GM21529 (cell line): ENCODE data around the gene LINC00237.
A peak's percentile ranks its signal among the peaks of the same experiment; 100 is the strongest.

ENCODE experiments used
- ATAC-seq: cut with Tn5 transposase; IDR thresholded peaks from one replicate; pipeline ENCODE4 v1.9.1; 2021; ENCODE audit not compliant: unreplicated experiment

The LINC00237 gene

GRCh38 chr20:21106171-21107017 lies at the start of gene LINC00237:
TSS of gene LINC00237 (minus strand) at chr20:21106358.
- no peak for ATAC-seq

DNA sequence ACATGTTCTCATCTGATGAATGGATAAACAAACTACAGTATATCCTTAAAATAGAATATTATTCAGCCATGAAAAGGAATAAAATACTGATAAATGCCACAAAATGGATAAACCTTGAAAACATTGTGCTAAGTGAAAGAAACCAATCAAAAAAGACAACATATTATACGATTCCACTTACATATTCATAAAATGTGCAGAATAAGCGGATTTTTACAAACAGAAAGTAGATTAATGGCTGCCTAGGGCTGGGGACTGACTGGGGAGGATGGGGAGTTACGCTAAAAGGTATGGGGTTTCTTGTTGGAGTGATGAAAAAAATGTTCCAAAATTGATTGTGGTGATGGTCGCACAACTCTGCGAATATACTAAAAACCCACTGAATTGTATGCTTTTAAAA lies 49.1 kb upstream of the LINC00237 start:
- ATAC-seq, result no peak

DNA sequence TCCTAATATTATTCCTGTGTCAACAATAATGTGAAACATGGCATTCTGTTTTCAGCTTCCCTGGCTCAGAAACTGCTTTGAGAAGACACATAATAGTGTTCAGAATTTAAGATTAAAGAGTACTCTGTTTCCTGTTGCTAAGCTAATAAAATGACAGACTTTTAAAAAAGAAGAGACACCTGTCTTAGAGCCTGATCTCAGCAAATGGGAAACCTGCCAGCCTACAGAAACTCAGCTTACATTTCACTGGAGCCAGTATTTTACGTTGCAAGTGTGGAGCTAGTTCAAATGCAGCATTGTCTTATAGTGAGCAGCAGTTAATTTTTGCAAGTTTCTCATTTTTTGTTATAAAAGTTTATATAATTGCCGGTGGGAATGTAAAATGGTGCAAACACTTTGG lies 48.5 kb upstream of the LINC00237 start:
- no peak for ATAC-seq

DNA sequence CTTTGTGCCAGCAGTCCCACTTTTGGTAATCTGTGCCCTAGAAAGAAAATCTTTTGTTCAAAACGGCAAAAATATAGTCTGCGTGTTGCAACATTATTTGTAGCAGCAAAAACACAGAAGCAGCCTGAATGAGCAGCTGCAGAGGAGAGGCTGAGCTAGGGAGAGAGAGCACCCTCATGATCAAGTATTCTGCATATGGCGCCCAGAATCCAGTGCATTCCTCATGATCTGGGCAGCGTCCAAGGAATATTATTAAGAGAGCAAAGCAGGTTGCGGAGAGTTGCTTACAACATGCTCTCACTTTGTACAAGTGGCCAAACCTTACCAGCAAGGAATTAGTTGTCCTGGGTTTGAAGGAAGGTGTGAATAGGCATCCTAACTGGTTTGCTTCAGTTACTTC lies 45.6 kb upstream of the LINC00237 start:
- ATAC-seq, result no peak

- no peak for ATAC-seq
Measured at GRCh38 chr20:21149344-21149743, 43.2 kb upstream of the LINC00237 start.

DNA sequence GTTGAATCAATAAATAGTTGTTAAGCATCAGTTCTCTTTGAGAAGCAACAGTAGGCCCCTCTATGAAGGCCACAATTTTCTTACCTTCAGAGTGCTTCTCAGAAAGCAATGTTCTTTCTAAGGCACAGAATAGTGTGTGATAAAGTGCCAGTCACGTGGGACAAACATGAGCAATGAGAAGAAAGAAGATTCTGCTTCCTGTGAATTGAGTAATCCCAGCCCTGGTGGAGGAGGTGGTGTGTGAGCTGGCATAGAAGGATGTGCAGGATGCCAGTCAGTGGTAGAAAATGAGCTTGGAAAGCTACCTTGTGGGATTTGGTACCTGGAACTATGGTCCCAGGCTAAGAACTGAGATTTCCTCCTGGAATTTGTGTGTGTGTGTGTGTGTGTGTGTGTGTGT lies 41.4 kb upstream of the LINC00237 start:
- no peak for ATAC-seq

DNA sequence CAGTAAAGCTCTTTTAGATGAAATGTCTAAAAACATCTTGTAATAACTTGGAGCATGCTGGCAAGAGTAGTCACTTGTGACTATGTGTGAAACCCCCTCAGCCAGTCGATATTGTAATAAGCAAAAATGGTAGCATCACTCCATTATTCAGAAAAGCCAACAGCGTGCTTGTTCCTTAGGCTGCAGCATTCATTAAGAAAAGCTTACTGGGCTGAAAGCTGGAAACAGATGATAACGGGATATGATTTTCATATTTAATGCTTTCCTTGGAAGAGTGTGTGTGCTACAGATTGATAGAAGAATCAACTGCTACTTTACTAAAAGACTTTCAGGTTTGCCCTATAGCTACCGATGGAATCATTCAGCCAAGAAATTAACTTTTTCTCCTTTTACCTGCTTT lies 40.1 kb upstream of the LINC00237 start:
- no peak for ATAC-seq

DNA sequence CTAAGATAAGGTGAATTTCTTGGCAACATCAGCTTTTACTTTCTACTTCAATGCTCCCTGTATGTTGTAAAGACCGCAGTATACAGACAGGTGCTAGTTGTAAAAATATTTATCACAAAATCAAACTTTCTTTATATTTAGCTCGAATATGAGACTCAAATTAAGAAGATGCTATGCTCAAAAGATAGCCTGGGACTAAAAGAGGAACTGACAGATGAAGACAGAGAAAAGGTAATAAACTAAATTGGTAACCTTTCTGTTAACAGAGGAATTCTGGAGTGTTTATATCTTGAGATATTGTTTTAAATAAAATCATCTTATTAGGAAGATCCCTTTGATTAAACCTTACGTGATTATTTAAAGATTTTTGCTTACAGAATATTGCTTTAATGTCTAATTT lies 39.3 kb upstream of the LINC00237 start:
- ATAC-seq, result no peak

DNA sequence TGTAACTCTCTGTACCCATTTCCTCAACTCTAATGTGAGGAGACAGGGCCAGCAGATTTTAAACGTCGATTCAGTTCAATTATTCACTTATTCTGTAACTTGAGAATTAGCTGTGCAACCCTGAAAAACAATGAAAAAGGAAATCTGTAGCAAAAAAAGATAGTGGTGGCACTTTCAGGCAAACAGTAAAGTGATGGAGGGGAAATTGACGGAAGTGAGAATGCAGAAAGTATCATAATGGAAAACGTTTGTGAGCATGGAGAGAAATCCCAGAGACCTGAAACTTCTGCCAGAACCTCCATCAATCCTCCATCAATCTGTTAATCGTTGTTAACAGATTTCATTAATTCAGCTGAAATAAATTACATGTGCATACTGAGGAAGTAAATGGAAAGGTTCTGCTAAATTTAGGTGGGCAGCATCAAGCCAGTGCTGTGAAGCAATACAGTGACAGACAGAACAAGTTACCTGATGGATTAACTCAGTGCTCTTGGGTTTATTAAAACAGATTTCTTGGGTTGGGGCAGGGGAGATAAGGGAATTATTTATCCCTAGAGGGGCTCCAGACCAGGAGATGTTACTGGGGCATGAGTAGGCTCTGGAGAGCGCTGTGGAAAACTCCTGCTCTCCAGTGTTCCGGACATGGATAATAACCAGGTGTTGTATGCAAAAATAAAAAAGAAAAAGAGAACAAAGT lies 37.2 kb upstream of the LINC00237 start:
- no peak for ATAC-seq

DNA sequence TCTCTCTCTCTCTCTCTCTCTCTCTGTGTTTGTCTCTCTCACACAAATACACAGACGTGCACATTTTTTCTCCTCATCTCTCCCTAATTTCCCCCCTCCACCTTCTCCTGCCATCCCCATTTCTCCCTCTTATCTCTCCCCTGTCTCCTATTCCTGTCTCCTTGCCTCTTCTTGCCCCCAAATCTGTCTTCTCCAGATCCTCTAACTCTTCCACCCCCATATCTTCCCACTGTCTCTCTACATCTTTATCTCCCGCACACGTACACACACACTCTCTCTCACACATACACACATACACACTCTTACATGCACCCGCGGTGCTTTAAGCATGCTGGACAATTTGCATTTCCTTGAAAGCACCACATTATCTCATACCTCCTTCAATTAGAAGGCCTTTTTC lies 35.7 kb upstream of the LINC00237 start:
- no peak for ATAC-seq

DNA sequence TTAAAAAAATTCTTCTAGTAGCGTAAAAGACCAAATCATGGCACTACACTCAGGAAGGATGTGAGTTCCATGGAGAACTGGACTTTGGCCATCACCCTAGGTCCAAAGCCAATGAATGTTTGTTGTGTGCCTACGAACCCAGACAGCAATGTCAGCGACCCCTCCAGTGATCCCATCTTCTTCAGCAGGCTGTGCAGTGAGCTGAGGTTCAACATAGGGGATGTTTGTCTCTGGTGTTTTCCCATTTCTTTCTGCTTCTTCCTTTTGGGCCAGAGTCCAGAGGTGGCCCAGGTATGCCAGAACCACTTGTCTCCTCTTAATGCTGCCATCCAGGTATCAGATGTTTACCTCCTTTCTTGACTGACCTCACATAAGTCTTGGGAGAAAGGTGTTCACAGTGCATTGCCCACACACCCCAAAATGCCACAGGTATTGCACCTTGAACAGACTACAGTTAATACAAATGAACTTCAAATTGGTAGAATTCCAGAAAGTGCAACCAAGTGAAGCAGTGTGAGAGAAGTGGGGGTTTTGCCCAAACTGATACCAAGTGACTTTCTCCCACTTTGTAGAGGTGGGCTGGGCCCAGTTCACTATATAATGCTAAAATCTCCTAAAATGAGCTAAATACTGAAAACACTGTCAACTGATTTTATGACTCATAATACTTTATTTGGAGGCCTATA lies 33.9 kb upstream of the LINC00237 start:
- ATAC-seq, result no peak

- no peak for ATAC-seq
Measured at GRCh38 chr20:21137078-21137477, 30.9 kb upstream of the LINC00237 start.

DNA sequence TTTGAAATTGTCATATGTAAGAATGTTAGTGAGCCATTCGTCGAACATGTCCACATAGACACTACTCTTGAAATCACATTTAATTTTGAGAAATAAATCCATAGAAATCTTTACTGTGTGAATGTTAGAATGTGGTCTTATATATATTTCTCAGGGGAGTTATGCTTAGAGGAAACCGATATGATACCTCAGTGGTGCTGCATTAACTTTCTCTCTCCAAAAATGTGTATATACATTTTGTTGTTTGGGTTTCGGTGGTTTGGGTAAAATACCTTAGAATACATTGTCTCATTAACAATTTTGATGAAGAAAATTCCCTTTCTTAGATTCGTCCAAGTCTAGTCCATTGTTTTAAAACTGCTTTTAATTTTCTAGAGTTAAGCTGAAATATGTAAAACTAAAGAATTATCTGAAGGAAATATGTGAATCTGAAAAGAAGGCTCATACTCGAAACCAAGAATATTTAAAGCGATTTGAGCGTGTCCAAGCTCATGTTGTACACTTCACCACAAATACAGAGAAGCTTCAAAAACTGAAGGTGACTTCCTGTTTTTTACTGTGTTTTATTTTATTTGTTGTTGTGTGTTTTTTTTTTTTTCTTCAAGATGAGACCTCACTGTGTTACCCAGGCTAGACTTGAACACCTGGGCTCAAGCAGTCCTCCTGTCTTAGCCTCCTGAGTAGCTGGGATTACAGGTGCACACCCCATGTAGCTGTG lies 30.0 kb upstream of the LINC00237 start:
- ATAC-seq, result no peak

DNA sequence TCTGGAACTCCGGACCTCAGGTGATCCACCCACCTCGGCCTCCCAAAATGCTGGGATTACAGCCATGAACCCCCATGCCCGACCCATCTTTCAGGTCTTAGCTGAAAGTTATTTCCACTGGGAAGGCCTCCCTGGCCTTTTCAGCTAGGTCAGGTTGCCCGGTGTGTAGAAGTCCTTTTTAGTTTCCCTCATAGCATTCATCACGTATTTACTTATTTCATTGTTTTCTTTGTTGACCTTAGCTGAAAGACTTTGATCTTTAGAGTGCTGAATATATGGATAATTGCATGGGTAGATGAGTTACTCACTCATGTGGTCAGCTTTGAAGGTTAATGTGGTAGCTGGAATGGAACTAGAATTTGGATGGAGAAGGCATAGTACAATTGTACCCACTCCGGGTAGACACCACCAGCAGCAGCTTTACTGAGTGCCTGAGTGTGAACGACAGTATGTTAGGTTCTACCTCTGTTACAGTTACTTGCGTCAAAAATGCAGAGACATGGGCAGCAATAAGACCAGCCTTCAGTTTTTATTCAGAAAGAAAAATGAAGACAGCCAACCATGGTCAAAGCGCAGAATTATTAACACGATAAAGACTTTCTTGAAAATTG lies 28.8 kb upstream of the LINC00237 start:
- no peak for ATAC-seq

GRCh38 chr20:21133917-21134622 lies 27.9 kb upstream of the LINC00237 start:
- no peak for ATAC-seq

- ATAC-seq, result no peak
Measured at GRCh38 chr20:21133404-21133803, 27.2 kb upstream of the LINC00237 start.

DNA sequence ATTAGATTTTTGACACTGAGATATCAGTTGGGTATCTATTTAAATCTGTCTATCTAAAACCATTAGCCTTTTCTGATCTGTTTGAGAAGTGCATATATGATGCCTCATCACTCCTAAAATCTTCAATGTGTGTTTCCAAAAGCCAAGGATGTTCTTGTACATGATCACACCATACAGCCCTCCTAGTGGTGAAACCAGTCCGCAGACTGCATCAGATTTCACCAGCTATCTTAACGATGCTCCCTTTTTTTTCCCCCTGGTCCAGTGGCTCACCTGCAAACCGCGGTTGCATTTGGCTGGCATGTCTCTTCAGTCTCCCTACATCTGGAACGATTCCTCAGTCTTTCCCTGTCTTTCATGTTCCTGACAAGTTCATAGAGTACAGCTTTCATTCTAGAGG lies 23.7 kb upstream of the LINC00237 start:
- ATAC-seq, result no peak

DNA sequence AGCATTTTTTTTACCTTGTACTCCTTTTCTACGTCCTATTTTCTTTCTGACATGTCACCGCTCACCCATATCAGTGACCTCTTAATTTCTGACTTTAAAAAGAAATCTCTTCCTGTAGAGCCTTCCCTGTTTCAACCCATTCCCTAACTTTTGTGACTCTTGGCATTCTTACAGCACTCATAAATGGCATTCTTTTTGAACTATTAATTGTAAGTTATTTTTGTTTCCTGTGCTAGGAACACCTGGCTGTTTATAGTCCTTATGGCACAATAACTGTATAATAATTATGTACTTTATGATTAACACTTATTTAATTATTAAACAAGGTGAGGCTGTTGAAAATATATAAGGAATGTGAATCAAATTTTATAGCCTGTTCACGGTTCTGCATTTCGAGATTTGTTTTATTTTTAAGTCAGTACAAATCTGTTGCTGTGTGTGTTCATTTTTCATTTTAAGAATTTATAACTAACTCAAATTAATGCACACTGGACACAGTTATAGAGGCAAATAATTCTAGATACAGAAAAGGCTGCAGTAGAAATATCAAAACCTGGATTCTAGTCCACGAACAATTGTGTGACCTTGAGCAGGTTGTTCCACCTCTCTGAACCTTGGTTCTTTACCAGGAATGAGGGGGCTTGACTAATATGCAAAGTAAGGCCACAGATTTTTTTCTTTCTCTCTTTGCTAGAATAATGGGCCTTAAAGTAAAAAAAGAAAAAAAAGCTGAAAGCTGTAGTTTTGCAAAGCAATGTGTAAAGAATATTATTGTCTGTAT lies 21.2 kb upstream of the LINC00237 start:
- ATAC-seq, result no peak

- peak; percentile 1 for ATAC-seq
Measured at GRCh38 chr20:21126581-21126870, 20.4 kb upstream of the LINC00237 start.
